Measurements from ENCODE around the gene LY6G6F. TPM values are rescaled to one million over a fixed set of nuclear protein-coding genes. Genes with fewer than 3 reads are reported as not detected.

The LY6G6F gene
- total and polyA plus RNA-seq, 2 of the 13 experiments (the other 11 are each of a cell fraction or from before 2014, with no cell fraction given), result not detected

- TF ChIP-seq ATM (IDR thresholded peaks at IDR 0.05; ENCODE audit: borderline replicate concordance) (no peak), PRDM4 (CRISPR knock-in tag; IDR thresholded peaks at IDR 0.05; ENCODE audit: borderline replicate concordance) (no peak), RBM39 (IDR thresholded peaks at IDR 0.05; ENCODE audit: low read depth, low read length, poor library complexity, severe bottlenecking) (no peak), ZNF883 (CRISPR knock-in tag; IDR thresholded peaks at IDR 0.05; ENCODE audit: not compliant biosample characterization) (no peak)
Measured at GRCh38 chr6:31686483-31686882, 20.2 kb upstream of the LY6G6F start (continued).

- POLR2A ChIA-PET, result interaction anchor here (1.4 kb wide), 1 partner anchor 17 kb away, joined by 3 read pairs; the partner anchor contains the start of gene LY6G5B
- no peak for DNase-seq (ENCODE audit: low spot score)
- Histone ChIP-seq H3K9me3 (ENCODE audit: low read length) (no peaks in the 10 kb centered on the region), H3K4me1 (ENCODE audit: insufficient read depth, low read length) (peaks cover 28% of the 10 kb centered on the region), H3K4me3 (replicated peaks in 1 of 3; ENCODE audit: insufficient read depth in 1 of 3, low read depth in 2 of 3, low read length in 3 of 3) (no peak overlapping the region), H4K20me1 (ENCODE audit: insufficient read depth, low read length) (no peaks in the 10 kb centered on the region), H3K27ac (ENCODE audit: extremely low read length, insufficient read depth, low read length) (no peak overlapping the region), H3K27me3 (ENCODE audit: control insufficient read depth in 1 of 2, insufficient read depth in 2 of 2, low read length in 2 of 2) (no peaks in the 10 kb centered on the region), H2AFZ (ENCODE audit: low read length) (no peak overlapping the region), H3K79me2 (ENCODE audit: insufficient read depth, low read length) (no peaks in the 10 kb centered on the region), H3K9ac (ENCODE audit: insufficient read depth, low read depth, low read length) (no peak overlapping the region), H3K36me3 (replicated peaks in 1 of 2; ENCODE audit: control insufficient read depth in 1 of 2, insufficient read depth in 2 of 2, low read length in 2 of 2) (peaks cover 41 to 46% of the 10 kb centered on the region in 2 experiments), H3K4me2 (ENCODE audit: low read depth, low read length) (no peak overlapping the region)
- no TSS peak for BruUV-seq (replicated peaks)
- intact Hi-C loops (cut with micrococcal nuclease; ENCODE audit: unreplicated experiment), result no loop called here
- FAIRE-seq, result no peak
- no peak for TF ChIP-seq MED8 (CRISPR knock-in tag; IDR thresholded peaks at IDR 0.05; ENCODE audit: insufficient replicate concordance)
- CTCF ChIA-PET (ENCODE audit: low intra/inter-chr PET ratio, low total read pairs), result no interaction called here
- no peak for ATAC-seq
- WGBS (ENCODE audit: low lambda C conversion rate), result 96% methylated on average over 8 of the region's 8 CpGs
- in situ Hi-C loops (cut with HindIII; ENCODE audit: extremely low pct_ligation_motif_present, low pct_unique_long_range_greater_than_20kb), result no loop called here
Measured at GRCh38 chr6:31687321-31687720, 19.3 kb upstream of the LY6G6F start.
